ENCODE results near the gene NDC1. TPM values are rescaled to one million over a fixed set of nuclear protein-coding genes. Genes with fewer than 3 reads are reported as not detected.

Gene NDC1
- total RNA-seq (2022; extraction: Qiagen RNA extraction; ENCODE audit: low read depth), result 22.9 to 26.2 TPM (median 24.8 TPM) in 5 replicates

GRCh38 chr1:53837924-53838653 lies at the start of gene NDC1:
TSS of gene NDC1 (minus strand) at chr1:53838296. CDS start at chr1:53838261, 35 bp downstream.

GRCh38 chr1:53739109-53739681 lies 98.9 kb downstream of the NDC1 start, which contains the start of gene GLIS1:
TSS of gene GLIS1 (minus strand) at chr1:53739164. CDS start at chr1:53738064, 1,100 bp downstream.

Other genes with a start within 250 kb of the NDC1 start
- 0.02 to 0.05 TPM in 2 of 5 replicates, not detected in the others for gene GLIS1, start 99.1 kb downstream of the NDC1 start, total RNA-seq (2022; extraction: Qiagen RNA extraction; ENCODE audit: low read depth)
- gene YIPF1, start 51.5 kb upstream of the NDC1 start, total RNA-seq (2022; extraction: Qiagen RNA extraction; ENCODE audit: low read depth), result 13.0 to 15.0 TPM (median 14.5 TPM) in 5 replicates
- not detected in 5 replicates for gene DIO1, start 55.9 kb upstream of the NDC1 start, total RNA-seq (2022; extraction: Qiagen RNA extraction; ENCODE audit: low read depth)
- gene IFT25, start 107.4 kb upstream of the NDC1 start, total RNA-seq (2022; extraction: Qiagen RNA extraction; ENCODE audit: low read depth), result 26.4 to 39.4 TPM (median 28.0 TPM) in 5 replicates
- gene LRRC42, start 108.1 kb upstream of the NDC1 start, total RNA-seq (2022; extraction: Qiagen RNA extraction; ENCODE audit: low read depth), result 24.6 to 28.1 TPM (median 27.2 TPM) in 5 replicates
- gene LDLRAD1, start 179.9 kb upstream of the NDC1 start, total RNA-seq (2022; extraction: Qiagen RNA extraction; ENCODE audit: low read depth), result not detected in 5 replicates
- gene TMEM59, start 214.9 kb upstream of the NDC1 start, total RNA-seq (2022; extraction: Qiagen RNA extraction; ENCODE audit: low read depth), result 114 to 141 TPM (median 120 TPM) in 5 replicates
- gene TCEANC2, start 215.3 kb upstream of the NDC1 start, total RNA-seq (2022; extraction: Qiagen RNA extraction; ENCODE audit: low read depth), result 2.6 to 3.2 TPM (median 2.9 TPM) in 5 replicates